ENCODE measurements around the gene PRKG2.

- TF ChIP-seq RAD21 (IDR thresholded peaks at IDR 0.05; ENCODE audit: low read length) (no peak), ELF1 (IDR thresholded peaks at IDR 0.05) (no peak)
Observed at GRCh38 chr4:81058621-81059020, 156.4 kb downstream of the PRKG2 start.
